Activated naive CD4-positive, alpha-beta T cell treated with anti-CD3 and anti-CD28 coated beads, Interleukin-2, amount 50 U/mL, for 72 hours (primary cell): Measurements from ENCODE around the gene DCAF4. TPM values are rescaled to one million over a fixed set of nuclear protein-coding genes. Genes with fewer than 3 reads are reported as not detected.
A peak's percentile ranks its signal among the peaks of the same experiment; 100 is the strongest.
"Not testable (repeated sequence)": the region's sequence is repeated elsewhere in the genome, so short reads cannot be mapped to it uniquely, and the experiment has no call there.

Source experiments
- ATAC-seq, 2 donors: fragments of 150-1000 bp; cut with Tn5 transposase; 2 replicates each; pipeline ENCODE4 v1.10.0; 2021; ENCODE audit warnings: mild to moderate bottlenecking in 2 of 2, moderate library complexity in 2 of 2
- DNase-seq, 2 donors: peaks; one replicate each; pipeline ENCODE4 v3.0.0; 2021 to 2022; ENCODE audit warnings: low spot score in 2 of 2
- H3K27ac Mint-ChIP-seq, 2 donors: one replicate each; pipeline ENCODE4 v1.8.0; 2022; ENCODE audit warnings: mild to moderate bottlenecking in 2 of 2, mixed read lengths in 2 of 2
- H3K36me3 Mint-ChIP-seq, 2 donors: one replicate each; pipeline ENCODE4 v1.8.0; 2022; ENCODE audit warnings: mixed read lengths in 2 of 2
- H3K9me3 Mint-ChIP-seq, 2 donors: one replicate each; pipeline ENCODE4 v1.8.0; 2022; ENCODE audit warnings: mixed read lengths in 2 of 2
- total RNA-seq, 2 donors: library from RNA; stranded (reverse); gene quantifications; one replicate each; pipeline ENCODE4 v1.2.3, GENCODE V29; 2022

The DCAF4 gene
- total RNA-seq, 2 donors from 2014 or later = 17.7 to 20.5 TPM

- Mint-ChIP-seq H3K27ac (peak overlapping the region in 1 of 2 donors; percentile 29), H3K9me3 (no peaks in the 10 kb centered on the region), H3K36me3 (peaks cover 7 to 19% of the 10 kb centered on the region in 2 donors)
- ATAC-seq (no peak), DNase-seq (no peak)
These were observed 20.2 kb downstream of the DCAF4 start for GRCh38 chr14:72946491-72946890.

GRCh38 chr14:72947366-72948160, 21.3 kb downstream of the DCAF4 start:
- DNase-seq (no peak), ATAC-seq (peak; percentile 59 to 76)
- H3K27ac Mint-ChIP-seq = peak overlapping the region; percentile 50 to 72
- peaks cover 14 to 18% of the 10 kb centered on the region in 2 donors for H3K36me3 Mint-ChIP-seq
- H3K9me3 Mint-ChIP-seq = no peaks in the 10 kb centered on the region

GRCh38 chr14:72948481-72949138, 22.3 kb downstream of the DCAF4 start:
- Mint-ChIP-seq H3K9me3 (no peaks in the 10 kb centered on the region), H3K36me3 (peaks cover 8 to 14% of the 10 kb centered on the region in 2 donors), H3K27ac (no peak overlapping the region)
- peak in 1 of 2 donors; percentile 71 for DNase-seq
- peak; percentile 36 to 51 for ATAC-seq

GRCh38 chr14:72952171-72952570, 25.9 kb downstream of the DCAF4 start:
- no peak overlapping the region for H3K27ac Mint-ChIP-seq
- no peaks in the 10 kb centered on the region for H3K9me3 Mint-ChIP-seq
- peaks cover 7 to 12% of the 10 kb centered on the region in 2 donors for H3K36me3 Mint-ChIP-seq
- no peak for DNase-seq
- no peak for ATAC-seq

- ATAC-seq, H3K9me3 Mint-ChIP-seq, H3K27ac Mint-ChIP-seq, DNase-seq: not testable (repeated sequence)
- H3K36me3 Mint-ChIP-seq = peaks cover 7 to 16% of the 10 kb centered on the region in 2 donors
These were observed 30.5 kb downstream of the DCAF4 start for GRCh38 chr14:72956741-72957140.

GRCh38 chr14:72957213-72957612, 30.9 kb downstream of the DCAF4 start:
- H3K9me3 Mint-ChIP-seq = no peaks in the 10 kb centered on the region
- no peak for ATAC-seq

GRCh38 chr14:72958548-72958947, 32.3 kb downstream of the DCAF4 start:
- no peaks in the 10 kb centered on the region for H3K9me3 Mint-ChIP-seq
- DNase-seq (no peak), ATAC-seq (no peak)
- peaks cover 0 to 16% of the 10 kb centered on the region in 2 donors for H3K36me3 Mint-ChIP-seq
- H3K27ac Mint-ChIP-seq = no peak overlapping the region

More at GRCh38 chr14:72957213-72957612, 30.9 kb downstream of the DCAF4 start:
- no peak overlapping the region for H3K27ac Mint-ChIP-seq
- H3K36me3 Mint-ChIP-seq = peaks cover 2 to 16% of the 10 kb centered on the region in 2 donors
- no peak for DNase-seq

- not testable (repeated sequence) for H3K9me3 Mint-ChIP-seq, ATAC-seq, DNase-seq
- Mint-ChIP-seq H3K27ac (peak overlapping the region in 1 of 2 donors; percentile 29), H3K36me3 (peaks cover 6 to 20% of the 10 kb centered on the region in 2 donors)
These were observed 34.8 kb downstream of the DCAF4 start for GRCh38 chr14:72961016-72961415.

GRCh38 chr14:72961579-72962335, 35.5 kb downstream of the DCAF4 start:
- Mint-ChIP-seq H3K9me3 (no peaks in the 10 kb centered on the region), H3K27ac (peak overlapping the region; percentile 22 to 68), H3K36me3 (peaks cover 6 to 16% of the 10 kb centered on the region in 2 donors)
- DNase-seq (no peak), ATAC-seq (no peak)

- DNase-seq, ATAC-seq, H3K9me3 Mint-ChIP-seq: not testable (repeated sequence)
- peaks cover 6 to 16% of the 10 kb centered on the region in 2 donors for H3K36me3 Mint-ChIP-seq
- peak overlapping the region; percentile 60 to 68 for H3K27ac Mint-ChIP-seq
These were observed 36.1 kb downstream of the DCAF4 start for GRCh38 chr14:72962336-72962754.

GRCh38 chr14:72962829-72963312, 36.6 kb downstream of the DCAF4 start:
- peak overlapping the region; percentile 60 to 68 for H3K27ac Mint-ChIP-seq
- ATAC-seq (no peak), DNase-seq (no peak)
- no peaks in the 10 kb centered on the region for H3K9me3 Mint-ChIP-seq
- H3K36me3 Mint-ChIP-seq = peaks cover 6 to 10% of the 10 kb centered on the region in 2 donors

GRCh38 chr14:72965249-72965648, 39.0 kb downstream of the DCAF4 start:
- H3K27ac Mint-ChIP-seq = peak overlapping the region; percentile 6 to 10
- ATAC-seq = peak; percentile 36 to 69
- H3K9me3 Mint-ChIP-seq = no peaks in the 10 kb centered on the region
- H3K36me3 Mint-ChIP-seq = peaks cover 6 to 10% of the 10 kb centered on the region in 2 donors
- no peak for DNase-seq

- H3K9me3 Mint-ChIP-seq = no peaks in the 10 kb centered on the region
- H3K27ac Mint-ChIP-seq = no peak overlapping the region
- no peak for DNase-seq
- H3K36me3 Mint-ChIP-seq = peaks cover 6 to 10% of the 10 kb centered on the region in 2 donors
- ATAC-seq = no peak
These were observed 39.8 kb downstream of the DCAF4 start for GRCh38 chr14:72966038-72966437.

GRCh38 chr14:72968316-72968715, 42.1 kb downstream of the DCAF4 start:
- Mint-ChIP-seq H3K36me3 (peaks cover 4 to 6% of the 10 kb centered on the region in 2 donors), H3K9me3 (no peaks in the 10 kb centered on the region), H3K27ac (no peak overlapping the region)
- no peak for DNase-seq
- no peak for ATAC-seq

GRCh38 chr14:72970058-72970630, 43.9 kb downstream of the DCAF4 start:
- H3K9me3 Mint-ChIP-seq = no peaks in the 10 kb centered on the region
- no peak overlapping the region for H3K27ac Mint-ChIP-seq
- ATAC-seq (no peak), DNase-seq (no peak)
- H3K36me3 Mint-ChIP-seq = peaks cover 2 to 3% of the 10 kb centered on the region in 2 donors

GRCh38 chr14:72970824-72971434, 44.7 kb downstream of the DCAF4 start:
- no peaks in the 10 kb centered on the region for H3K36me3 Mint-ChIP-seq
- H3K27ac Mint-ChIP-seq = peak overlapping the region in 1 of 2 donors; percentile 61
- no peak for DNase-seq
- no peaks in the 10 kb centered on the region for H3K9me3 Mint-ChIP-seq
- ATAC-seq = no peak
